ENCODE results near the gene WDR89. TPM values are rescaled to one million over a fixed set of nuclear protein-coding genes. Genes with fewer than 3 reads are reported as not detected.
"Not testable (repeated sequence)": the region's sequence is repeated elsewhere in the genome, so short reads cannot be mapped to it uniquely, and the experiment has no call there.

The WDR89 gene
- total and polyA plus RNA-seq, 7 experiments from 2014 or later, result 12.6 to 44.1 (median 24.0) TPM

DNA sequence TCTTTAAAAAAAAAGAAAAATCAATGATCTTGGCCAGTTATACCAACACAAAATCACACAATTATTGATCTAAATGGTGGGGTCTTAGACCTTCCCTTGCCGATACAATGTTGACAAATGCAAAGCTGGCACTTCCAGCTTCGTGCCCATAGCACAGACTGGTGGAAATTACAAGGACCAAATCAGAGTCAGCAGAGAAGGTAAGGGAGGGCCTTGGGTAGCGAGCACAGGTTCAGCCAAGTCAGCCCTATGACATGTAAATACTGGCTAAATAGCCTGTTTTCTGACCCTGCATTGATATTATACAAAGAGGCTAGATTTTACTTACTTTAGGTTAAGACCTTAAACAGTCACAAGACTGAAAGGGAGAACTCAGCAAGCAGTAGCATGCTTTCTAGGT lies 30.3 kb upstream of the WDR89 start:
- intact Hi-C loops (cut with micrococcal nuclease), result no loop called here
- H3K4me1 Mint-ChIP-seq, result peaks cover 0 to 2% (median 0%) of the 10 kb centered on the region in 7 donors
- peak overlapping the region in 1 of 9 donors; percentile 61 for H3K27ac Mint-ChIP-seq
- ATAC-seq (no peak), DNase-seq (no peak)
- Histone ChIP-seq H3K9me3 (ENCODE audit: control insufficient read depth in 2 of 3, low read length in 3 of 3) (no peaks in the 10 kb centered on the region), H3K27ac (ENCODE audit: low read depth, low read length) (no peak overlapping the region), H3K4me3 (ENCODE audit: low read length) (no peak overlapping the region), H3K36me3 (ENCODE audit: control insufficient read depth in 2 of 3, insufficient read depth in 3 of 3, low read length in 3 of 3) (no peaks in the 10 kb centered on the region), H3K4me1 (ENCODE audit: control insufficient read depth in 2 of 2, insufficient read depth in 2 of 2, low read length in 2 of 2) (no peaks in the 10 kb centered on the region), H3K27me3 (ENCODE audit: control insufficient read depth in 2 of 2, insufficient read depth in 2 of 2, low read length in 2 of 2) (no peaks in the 10 kb centered on the region)
- ChIA-PET POLR2A (no interaction called here), CTCF (no interaction called here)
- no peaks in the 10 kb centered on the region for H3K9me3 Mint-ChIP-seq
- H3K27me3 Mint-ChIP-seq, result no peaks in the 10 kb centered on the region
- peaks cover 0 to 8% (median 2%) of the 10 kb centered on the region in 5 donors for H3K36me3 Mint-ChIP-seq
- no peak overlapping the region for H3K4me3 Mint-ChIP-seq

DNA sequence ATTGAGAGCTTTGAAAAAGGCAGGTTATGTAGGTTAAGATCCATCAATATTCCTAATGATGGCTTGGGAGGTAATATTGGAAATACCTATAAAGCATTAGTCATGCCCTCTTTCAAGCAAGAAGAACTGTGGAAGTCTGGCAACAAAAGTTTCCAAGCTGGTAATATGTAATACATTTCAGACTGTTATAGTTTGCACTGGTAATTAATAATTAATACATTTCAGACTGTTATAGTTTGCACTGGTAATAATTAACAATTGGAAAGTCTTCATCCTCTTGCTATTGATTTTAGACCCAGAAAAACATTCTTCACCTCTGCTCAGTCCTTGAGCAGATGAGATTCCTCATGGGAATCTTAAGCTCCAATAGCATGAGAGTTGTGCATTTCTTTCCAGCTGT lies 29.0 kb upstream of the WDR89 start:
- no peak overlapping the region for H3K27ac Mint-ChIP-seq
- DNase-seq, result no peak

DNA sequence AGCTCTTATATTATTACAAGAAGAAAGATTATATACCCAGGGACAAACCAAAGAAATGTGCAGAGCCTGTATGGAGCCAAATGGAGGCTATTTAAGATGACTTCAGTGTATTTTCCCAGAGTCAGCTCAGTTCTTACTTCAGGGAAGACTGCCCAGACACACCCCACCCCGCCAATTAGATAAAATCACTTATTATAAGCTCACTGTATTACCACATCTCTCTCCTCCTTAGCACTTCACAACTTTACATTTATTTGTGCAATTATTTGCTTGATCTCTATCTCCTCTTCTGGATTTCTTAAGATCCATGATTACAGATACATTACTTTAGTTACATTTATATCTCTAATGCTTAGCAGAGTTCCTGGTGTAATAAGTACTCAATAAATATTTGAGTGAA lies 24.7 kb upstream of the WDR89 start:
- no peaks in the 10 kb centered on the region for H3K4me1 Mint-ChIP-seq
- H3K27me3 Mint-ChIP-seq, result no peaks in the 10 kb centered on the region
- DNase-seq (no peak), ATAC-seq (no peak)
- H3K36me3 Mint-ChIP-seq, result peaks cover 0 to 4% (median 1%) of the 10 kb centered on the region in 5 donors
- peaks cover 0 to 3% (median 0%) of the 10 kb centered on the region in 11 donors for H3K9me3 Mint-ChIP-seq
- ChIA-PET POLR2A (interaction anchor here (0.6 to 1.2 kb wide), 5 partner anchors 14 to 89 kb away, joined by 3 to 5 read pairs (median 4); partner anchors contain the start of gene WDR89), CTCF (no interaction called here)
- peak overlapping the region in 1 of 9 donors; percentile 53 for H3K27ac Mint-ChIP-seq
- intact Hi-C loops (cut with micrococcal nuclease), result no loop called here
- Histone ChIP-seq H3K27ac (ENCODE audit: low read depth, low read length) (no peak overlapping the region), H3K4me3 (ENCODE audit: low read length) (no peak overlapping the region), H3K4me1 (ENCODE audit: control insufficient read depth in 2 of 2, insufficient read depth in 2 of 2, low read length in 2 of 2) (no peaks in the 10 kb centered on the region), H3K9me3 (ENCODE audit: control insufficient read depth in 2 of 3, low read length in 3 of 3) (no peaks in the 10 kb centered on the region), H3K27me3 (ENCODE audit: control insufficient read depth in 2 of 2, insufficient read depth in 2 of 2, low read length in 2 of 2) (no peaks in the 10 kb centered on the region), H3K36me3 (ENCODE audit: control insufficient read depth in 2 of 3, insufficient read depth in 3 of 3, low read length in 3 of 3) (no peaks in the 10 kb centered on the region)
- no peak overlapping the region for H3K4me3 Mint-ChIP-seq

More for the DNA sequence above, 29.0 kb upstream of the WDR89 start:
- Histone ChIP-seq H3K9me3 (ENCODE audit: control insufficient read depth in 2 of 3, low read length in 3 of 3) (no peaks in the 10 kb centered on the region), H3K36me3 (ENCODE audit: control insufficient read depth in 2 of 3, insufficient read depth in 3 of 3, low read length in 3 of 3) (no peaks in the 10 kb centered on the region), H3K4me3 (ENCODE audit: low read length) (no peak overlapping the region), H3K27ac (ENCODE audit: low read depth, low read length) (no peak overlapping the region), H3K4me1 (ENCODE audit: control insufficient read depth in 2 of 2, insufficient read depth in 2 of 2, low read length in 2 of 2) (no peaks in the 10 kb centered on the region), H3K27me3 (ENCODE audit: control insufficient read depth in 2 of 2, insufficient read depth in 2 of 2, low read length in 2 of 2) (no peaks in the 10 kb centered on the region)
- Mint-ChIP-seq H3K27me3 (no peaks in the 10 kb centered on the region), H3K4me1 (peaks cover 0 to 2% (median 0%) of the 10 kb centered on the region in 7 donors), H3K4me3 (no peak overlapping the region), H3K36me3 (peaks cover 0 to 1% (median 0%) of the 10 kb centered on the region in 5 donors), H3K9me3 (no peaks in the 10 kb centered on the region)
- ChIA-PET CTCF (interaction anchor here (0.6 to 0.9 kb wide), 2 partner anchors 37 to 660 kb away, joined by 3 read pairs; no protein-coding TSS in a partner anchor), POLR2A (interaction anchor here (3.1 kb wide), 1 partner anchor 20 kb away, joined by 10 read pairs; no protein-coding TSS in a partner anchor)
- no peak for ATAC-seq
- intact Hi-C loops (cut with micrococcal nuclease), result no loop called here

DNA sequence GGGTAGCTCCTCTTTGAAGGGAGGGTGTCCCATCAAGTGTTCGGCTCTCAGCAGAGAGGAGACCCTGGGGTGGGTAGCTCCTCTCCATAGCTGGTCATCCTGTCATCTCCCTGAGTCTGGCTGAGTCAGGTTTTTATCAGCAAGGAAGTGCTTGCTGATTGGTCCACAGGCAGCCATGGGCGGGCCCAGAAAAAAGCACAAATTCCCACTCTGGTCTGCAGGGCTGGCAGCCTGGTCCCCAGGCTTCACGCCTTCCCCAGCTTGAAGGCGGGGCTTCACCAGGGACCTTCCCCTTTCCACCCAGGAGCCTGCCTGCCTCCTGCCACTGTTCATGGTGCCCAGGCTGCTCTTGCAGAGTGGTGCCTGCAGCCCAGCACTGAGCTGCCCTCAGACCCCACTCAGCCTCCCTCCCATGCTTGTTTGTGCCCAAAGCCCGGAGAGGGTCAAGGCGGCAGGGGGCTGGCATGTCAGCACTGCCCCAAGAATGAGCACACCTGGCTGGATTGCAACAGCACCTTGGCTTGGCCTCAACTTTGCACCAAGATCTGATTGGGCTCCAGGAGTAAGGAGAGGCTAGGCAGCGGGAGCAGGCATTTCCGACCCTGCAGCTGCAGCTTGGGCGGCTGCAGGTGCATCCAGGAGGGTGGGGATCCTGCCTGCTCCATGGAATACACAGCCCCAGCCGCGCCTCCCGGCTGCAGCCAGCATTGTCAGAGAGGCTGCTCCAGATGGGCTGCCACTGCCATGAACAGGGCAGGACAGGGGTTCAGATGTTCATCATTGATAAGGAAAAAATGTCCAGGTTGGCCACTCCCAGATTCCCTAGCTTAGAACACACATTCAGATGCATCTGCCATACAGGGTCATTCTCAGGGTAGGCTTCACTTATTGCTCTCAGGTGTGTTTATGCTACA lies 22.0 kb upstream of the WDR89 start:
- Histone ChIP-seq H3K36me3 (ENCODE audit: control insufficient read depth in 2 of 3, insufficient read depth in 3 of 3, low read length in 3 of 3) (no peaks in the 10 kb centered on the region), H3K27me3 (ENCODE audit: control insufficient read depth in 2 of 2, insufficient read depth in 2 of 2, low read length in 2 of 2) (no peaks in the 10 kb centered on the region), H3K4me1 (ENCODE audit: control insufficient read depth in 2 of 2, insufficient read depth in 2 of 2, low read length in 2 of 2) (no peaks in the 10 kb centered on the region), H3K27ac (ENCODE audit: low read depth, low read length) (no peak overlapping the region), H3K9me3 (ENCODE audit: control insufficient read depth in 2 of 3, low read length in 3 of 3) (no peaks in the 10 kb centered on the region), H3K4me3 (ENCODE audit: low read length) (no peak overlapping the region)
- intact Hi-C loops (cut with micrococcal nuclease), result no loop called here
- peaks cover 0 to 3% (median 0%) of the 10 kb centered on the region in 11 donors for H3K9me3 Mint-ChIP-seq
- no peak overlapping the region for H3K27ac Mint-ChIP-seq
- ChIA-PET POLR2A (interaction anchor here (0.9 to 2.3 kb wide), 7 partner anchors 13 to 121 kb away, joined by 3 to 12 read pairs (median 3); partner anchors contain the start of genes PPP2R5E and WDR89), CTCF (no interaction called here)
- ATAC-seq (no peak), DNase-seq (no peak)
- H3K4me1 Mint-ChIP-seq, result peaks cover 0 to 6% (median 0%) of the 10 kb centered on the region in 7 donors
- H3K36me3 Mint-ChIP-seq, result peaks cover 3 to 15% (median 7%) of the 10 kb centered on the region in 5 donors
- no peaks in the 10 kb centered on the region for H3K27me3 Mint-ChIP-seq
- no peak overlapping the region for H3K4me3 Mint-ChIP-seq

DNA sequence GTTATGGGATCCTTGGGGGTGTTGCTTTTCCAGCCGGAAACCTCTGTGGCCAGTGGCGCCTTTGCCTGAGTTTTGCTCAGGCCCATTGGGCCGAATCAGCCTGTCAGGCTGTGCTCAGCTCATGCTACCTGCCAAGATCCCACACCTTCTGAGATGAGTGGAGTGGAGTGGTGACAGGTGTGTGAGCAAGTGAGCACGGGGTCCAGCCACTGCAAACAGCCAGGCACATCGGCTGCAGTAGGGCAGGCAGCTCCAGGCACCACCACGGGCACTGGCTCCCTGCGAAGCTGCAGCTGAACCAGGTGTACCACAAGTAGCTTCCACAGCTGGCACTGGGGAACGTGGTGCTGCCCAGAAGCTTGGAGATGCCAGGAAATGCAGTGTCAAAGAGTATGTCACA lies 21.1 kb upstream of the WDR89 start:
- no peak overlapping the region for H3K27ac ChIP-seq (ENCODE audit: low read depth, low read length)
- ATAC-seq, result no peak
- Mint-ChIP-seq H3K27me3 (no peaks in the 10 kb centered on the region), H3K9me3 (peaks cover 0 to 3% (median 0%) of the 10 kb centered on the region in 11 donors), H3K4me3 (no peak overlapping the region), H3K4me1 (peaks cover 0 to 6% (median 0%) of the 10 kb centered on the region in 7 donors), H3K27ac (no peak overlapping the region), H3K36me3 (peaks cover 3 to 15% (median 7%) of the 10 kb centered on the region in 5 donors)
- ChIA-PET POLR2A (interaction anchor here (0.9 to 2.3 kb wide), 7 partner anchors 12 to 120 kb away, joined by 3 to 12 read pairs (median 3); partner anchors contain the start of genes PPP2R5E and WDR89), CTCF (no interaction called here)
- no peak overlapping the region for H3K4me3 ChIP-seq (ENCODE audit: low read length)
- intact Hi-C loops (cut with micrococcal nuclease), result no loop called here
- H3K9me3 ChIP-seq (ENCODE audit: control insufficient read depth in 2 of 3, low read length in 3 of 3), result no peaks in the 10 kb centered on the region
- no peaks in the 10 kb centered on the region for H3K27me3 ChIP-seq (ENCODE audit: control insufficient read depth in 2 of 2, insufficient read depth in 2 of 2, low read length in 2 of 2)
- no peaks in the 10 kb centered on the region for H3K4me1 ChIP-seq (ENCODE audit: control insufficient read depth in 2 of 2, insufficient read depth in 2 of 2, low read length in 2 of 2)
- no peak for DNase-seq
- H3K36me3 ChIP-seq (ENCODE audit: control insufficient read depth in 2 of 3, insufficient read depth in 3 of 3, low read length in 3 of 3), result no peaks in the 10 kb centered on the region

DNA sequence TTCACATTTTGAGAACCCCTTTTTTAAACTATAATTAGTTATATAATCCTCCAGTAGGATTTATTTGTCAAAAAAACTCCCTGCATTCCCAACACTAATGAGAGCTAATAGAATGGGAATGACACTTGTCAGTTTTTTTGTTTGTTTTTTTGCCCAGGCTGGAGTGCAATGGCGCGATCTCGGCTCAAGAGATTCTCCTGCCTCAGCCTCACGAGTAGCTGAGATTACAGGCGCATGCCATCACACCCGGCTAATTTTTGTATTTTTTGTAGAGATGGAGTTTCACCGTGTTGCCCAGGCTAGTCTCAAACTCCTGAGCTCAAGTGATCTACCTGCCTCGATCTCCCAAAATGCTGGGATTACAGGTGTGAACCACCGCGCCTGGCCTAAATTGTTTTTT lies 20.2 kb upstream of the WDR89 start:
- CTCF ChIA-PET; H3K4me3 Mint-ChIP-seq; H3K27ac ChIP-seq (ENCODE audit: low read depth, low read length); H3K9me3 ChIP-seq (ENCODE audit: control insufficient read depth in 2 of 3, low read length in 3 of 3); H3K36me3 ChIP-seq (ENCODE audit: control insufficient read depth in 2 of 3, insufficient read depth in 3 of 3, low read length in 3 of 3); H3K4me3 ChIP-seq (ENCODE audit: low read length); H3K4me1 Mint-ChIP-seq; H3K9me3 Mint-ChIP-seq; H3K27me3 Mint-ChIP-seq; DNase-seq; H3K4me1 ChIP-seq (ENCODE audit: control insufficient read depth in 2 of 2, insufficient read depth in 2 of 2, low read length in 2 of 2); intact Hi-C loops (cut with micrococcal nuclease); H3K27me3 ChIP-seq (ENCODE audit: control insufficient read depth in 2 of 2, insufficient read depth in 2 of 2, low read length in 2 of 2); ATAC-seq: not testable (repeated sequence)
- peaks cover 3 to 20% (median 11%) of the 10 kb centered on the region in 5 donors for H3K36me3 Mint-ChIP-seq
- H3K27ac Mint-ChIP-seq, result peak overlapping the region in 1 of 9 donors; percentile 45
- POLR2A ChIA-PET, result interaction anchor here (0.7 to 2.1 kb wide), 3 partner anchors 18 to 50 kb away, joined by 3 to 6 read pairs (median 3); no protein-coding TSS in a partner anchor
